ENCODE measurements around the gene CHCHD6. TPM values are rescaled to one million over a fixed set of nuclear protein-coding genes. Genes with fewer than 3 reads are reported as not detected.

Gene CHCHD6
- total and polyA plus RNA-seq, 2 donors (not counting 3 experiments of a cell fraction or from before 2014, with no cell fraction given): 8.4 to 10.1 TPM

GRCh38 chr3:126923423-126923822 is 219.4 kb downstream of the CHCHD6 start:
- FAIRE-seq (no peak), DNase-seq (ENCODE audit: low read depth, low spot score) (no peak)
- ChIA-PET POLR2A (no interaction called here), CTCF (no interaction called here)
- no TSS peak for BruUV-seq (replicated peaks)
- no peaks in the 10 kb centered on the region for H3K9me3 ChIP-seq (replicated peaks; ENCODE audit: control insufficient read depth, insufficient read depth, low read length)
- peaks cover 17 to 29% of the 10 kb centered on the region in 2 experiments for H3K27me3 ChIP-seq (ENCODE audit: control insufficient read depth in 2 of 2, insufficient read depth in 2 of 2, low read length in 2 of 2)
- H3K4me2 ChIP-seq (ENCODE audit: insufficient read depth, low read length): no peak overlapping the region
- no peaks in the 10 kb centered on the region for H3K9me1 ChIP-seq (replicated peaks; ENCODE audit: control insufficient read depth, extremely low read depth, insufficient read depth, low read length)
- no peak for TF ChIP-seq POLR2AphosphoS5 (IDR thresholded peaks at IDR 0.05; ENCODE audit: insufficient read depth, low read depth, low read length)
- no peak for TF ChIP-seq JUN (IDR thresholded peaks at IDR 0.05; ENCODE audit: borderline replicate concordance, insufficient read depth, insufficient read length, low read depth)
- TF ChIP-seq MYC (IDR thresholded peaks at IDR 0.05; ENCODE audit: low read depth, low read length): no peak
- TF ChIP-seq POLR2A (IDR thresholded peaks at IDR 0.05; ENCODE audit: low read depth, low read length): no peak
- TF ChIP-seq, protein P1, sequence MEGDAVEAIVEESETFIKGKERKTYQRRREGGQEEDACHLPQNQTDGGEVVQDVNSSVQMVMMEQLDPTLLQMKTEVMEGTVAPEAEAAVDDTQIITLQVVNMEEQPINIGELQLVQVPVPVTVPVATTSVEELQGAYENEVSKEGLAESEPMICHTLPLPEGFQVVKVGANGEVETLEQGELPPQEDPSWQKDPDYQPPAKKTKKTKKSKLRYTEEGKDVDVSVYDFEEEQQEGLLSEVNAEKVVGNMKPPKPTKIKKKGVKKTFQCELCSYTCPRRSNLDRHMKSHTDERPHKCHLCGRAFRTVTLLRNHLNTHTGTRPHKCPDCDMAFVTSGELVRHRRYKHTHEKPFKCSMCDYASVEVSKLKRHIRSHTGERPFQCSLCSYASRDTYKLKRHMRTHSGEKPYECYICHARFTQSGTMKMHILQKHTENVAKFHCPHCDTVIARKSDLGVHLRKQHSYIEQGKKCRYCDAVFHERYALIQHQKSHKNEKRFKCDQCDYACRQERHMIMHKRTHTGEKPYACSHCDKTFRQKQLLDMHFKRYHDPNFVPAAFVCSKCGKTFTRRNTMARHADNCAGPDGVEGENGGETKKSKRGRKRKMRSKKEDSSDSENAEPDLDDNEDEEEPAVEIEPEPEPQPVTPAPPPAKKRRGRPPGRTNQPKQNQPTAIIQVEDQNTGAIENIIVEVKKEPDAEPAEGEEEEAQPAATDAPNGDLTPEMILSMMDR (IDR thresholded peaks at IDR 0.05; ENCODE audit: extremely low read depth in 1 of 2, insufficient read depth in 1 of 2, low read depth in 1 of 2, low read length in 2 of 2): no peak
- TF ChIP-seq GATA2 (IDR thresholded peaks at IDR 0.05; ENCODE audit: insufficient read depth, insufficient read length, low read depth, low read length): no peak
- TF ChIP-seq, protein P2, sequence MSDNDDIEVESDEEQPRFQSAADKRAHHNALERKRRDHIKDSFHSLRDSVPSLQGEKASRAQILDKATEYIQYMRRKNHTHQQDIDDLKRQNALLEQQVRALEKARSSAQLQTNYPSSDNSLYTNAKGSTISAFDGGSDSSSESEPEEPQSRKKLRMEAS (IDR thresholded peaks at IDR 0.05; ENCODE audit: insufficient read depth, insufficient read length): no peak
- no peak for TF ChIP-seq EZH2 (IDR thresholded peaks at IDR 0.05; ENCODE audit: borderline replicate concordance, low read depth, low read length, severe bottlenecking)
- TF ChIP-seq FOS (IDR thresholded peaks at IDR 0.05; ENCODE audit: borderline replicate concordance, insufficient read depth, low read length): no peak
- no peak overlapping the region for H3K9ac ChIP-seq (replicated peaks; ENCODE audit: extremely low read depth, insufficient read depth, low read length)
- H4K20me1 ChIP-seq (replicated peaks; ENCODE audit: control insufficient read depth, extremely low read depth, insufficient read depth, low read length): peaks cover 3% of the 10 kb centered on the region
- H2AFZ ChIP-seq (ENCODE audit: low read depth, low read length): no peak overlapping the region
- H3K27ac ChIP-seq (ENCODE audit: insufficient read depth, low read depth, low read length): no peak overlapping the region
- no peak overlapping the region for H3K4me3 ChIP-seq (replicated peaks in 1 of 3; ENCODE audit: insufficient read depth in 1 of 3, low read depth in 1 of 3, low read length in 3 of 3)
- intact Hi-C loops (cut with micrococcal nuclease): no loop called here
- no peaks in the 10 kb centered on the region for H3K36me3 ChIP-seq (ENCODE audit: control insufficient read depth in 2 of 2, extremely low read depth in 1 of 2, insufficient read depth in 2 of 2, low read length in 2 of 2)
- dilution Hi-C loops (cut with MboI; ENCODE audit: extremely low pct_ligation_motif_present, low sequenced_read_pairs): no loop called here
- no peaks in the 10 kb centered on the region for H3K79me2 ChIP-seq (ENCODE audit: control insufficient read depth, insufficient read depth, low read length)
- peaks cover 51% of the 10 kb centered on the region for H3K4me1 ChIP-seq (ENCODE audit: control insufficient read depth, extremely low read depth, insufficient read depth, low read length)

All from endothelial cell of umbilical vein (primary cell).